K562 (cell line): ENCODE data around the gene EPB41L4B. TPM values are rescaled to one million over a fixed set of nuclear protein-coding genes. Genes with fewer than 3 reads are reported as not detected.

Source experiments
- CREB3L1 ChIP-seq: fragments of 450-650 bp; IDR thresholded peaks from 2 replicates; pipeline ENCODE4 v1.6.1; 2014; ENCODE audit warnings: low read depth, mild to moderate bottlenecking, moderate library complexity, borderline replicate concordance
- CREB5 ChIP-seq: fragments of 250-450 bp; sonication (Bioruptor Pico); IDR thresholded peaks from 2 replicates; pipeline ENCODE4 v1.5.0; 2020; ENCODE audit warnings: mild to moderate bottlenecking
- E2F8 ChIP-seq: fragments of 450-650 bp; IDR thresholded peaks from 2 replicates; pipeline ENCODE4 v1.7.1; 2018; ENCODE audit warnings: mild to moderate bottlenecking, low read depth; ENCODE audit not compliant: partially characterized antibody
- FOXJ3 ChIP-seq: sonication (generic); formaldehyde crosslinking; IDR thresholded peaks from 2 replicates; pipeline ENCODE4 v1.4.0; 2020; ENCODE audit warnings: mild to moderate bottlenecking, missing genetic modification reagents
- FOXP4 ChIP-seq: sonication (generic); formaldehyde crosslinking; IDR thresholded peaks from 2 replicates; pipeline ENCODE4 v1.8.0; 2022; ENCODE audit warnings: mild to moderate bottlenecking, missing genetic modification reagents, borderline replicate concordance
- HNRNPLL ChIP-seq: fragments of 200-400 bp; formaldehyde crosslinking; IDR thresholded peaks from 2 replicates; pipeline ENCODE4 v1.6.1; 2017; ENCODE audit warnings: low read length, low read depth, mild to moderate bottlenecking; ENCODE audit not compliant: poor library complexity, severe bottlenecking
- KLF1 ChIP-seq: fragments of 450-650 bp; IDR thresholded peaks from 2 replicates; pipeline ENCODE4 v1.6.1; 2016; ENCODE audit warnings: missing genetic modification characterization, missing compliant biosample characterization
- MYC ChIP-seq, 2 experiments: fragments of 250-450 bp in 1 of 2; sonication (Bioruptor Pico) in 1 of 2; IDR thresholded peaks; 2 replicates each; pipeline versions ENCODE4 v1.5.1 to v1.6.1; 2012 to 2021; ENCODE audit warnings: low read depth in 2 of 2, borderline replicate concordance in 1 of 2, improper control_type of control experiment in 1 of 2, low read length in 1 of 2, mild to moderate bottlenecking in 1 of 2, moderate library complexity in 1 of 2
- POLR2G ChIP-seq: fragments of 200-400 bp; formaldehyde crosslinking; IDR thresholded peaks from 2 replicates; pipeline ENCODE4 v1.6.1; 2017; ENCODE audit warnings: low read depth, mild to moderate bottlenecking, antibody characterized with exemption, low read length, moderate library complexity
- PYGO2 ChIP-seq: fragments of 450-650 bp; IDR thresholded peaks from 2 replicates; pipeline ENCODE4 v1.6.1; 2016; ENCODE audit warnings: mild to moderate bottlenecking, missing genetic modification characterization, moderate library complexity, missing compliant biosample characterization
- SIRT6 ChIP-seq: IDR thresholded peaks from one replicate; pipeline ENCODE4 v1.6.1; 2012; ENCODE audit warnings: low read depth, mild to moderate bottlenecking, control low read depth, inconsistent platforms, low read length, moderate library complexity
- SRSF3 ChIP-seq: fragments of 200-400 bp; formaldehyde crosslinking; IDR thresholded peaks from 2 replicates; pipeline ENCODE4 v1.6.1; 2016; ENCODE audit warnings: mild to moderate bottlenecking, low read length, moderate library complexity; ENCODE audit not compliant: insufficient read depth
- TRIM25 ChIP-seq: fragments of 450-650 bp; IDR thresholded peaks from 2 replicates; pipeline ENCODE4 v1.7.0; 2016; ENCODE audit warnings: borderline replicate concordance
- ZNF766 ChIP-seq: fragments of 200-800 bp; sonication (Bioruptor generic); conservative IDR thresholded peaks from 2 replicates; pipeline ENCODE4 v1.6.1; 2016; ENCODE audit warnings: missing genetic modification characterization, missing compliant biosample characterization
- ZNF830 ChIP-seq: fragments of 250-450 bp; sonication (Bioruptor Pico); IDR thresholded peaks from 2 replicates; pipeline ENCODE4 v1.5.0; 2021; ENCODE audit warnings: mild to moderate bottlenecking
- polyA plus RNA-seq, 8 experiments: library from polyadenylated mRNA; depleted of rRNA in 4 of 8; stranded (reverse) in 5 of 8; unstranded in 3 of 8; fragments of >200 nt; fragmentation: Nextera tagmentation in 2 of 8; fragmentation: Illumina TruSeq in 1 of 8; extraction: Ambion mirVana in 2 of 8; extraction: Trizol in 1 of 8; gene quantifications; 2 replicates each; pipeline versions ENCODE4 v1.2.1 to v1.2.3, GENCODE V29; 2011 to 2014; ENCODE audit warnings: inconsistent platforms in 1 of 8, missing spikeins in 1 of 8
- total RNA-seq, 7 experiments: library from RNA; depleted of rRNA in 6 of 7; stranded (reverse); fragments of >200 nt in 6 of 7; fragmentation: Illumina TruSeq in 2 of 7; extraction: Trizol in 2 of 7; gene quantifications; 2 replicates each; pipeline versions ENCODE4 v1.2.1 to v1.2.3, GENCODE V29; 2011 to 2021; ENCODE audit warnings: low replicate concordance in 1 of 7

EPB41L4B gene
- total and polyA plus RNA-seq, 9 of the 15 experiments (the other 6 are each of a cell fraction or from before 2014, with no cell fraction given): 0.09 to 0.38 (median 0.21) TPM

- TF ChIP-seq E2F8: no peak
- no peak for TF ChIP-seq POLR2G
- 0 out of 2 replicates have a peak, but pooled peaks have one; percentile 46 for TF ChIP-seq TRIM25
- no peak for TF ChIP-seq FOXJ3 (CRISPR knock-in tag)
- no peak for TF ChIP-seq CREB5 (CRISPR knock-in tag)
- TF ChIP-seq CREB3L1: no peak
- TF ChIP-seq MYC (IDR thresholded peaks at IDR 0.05; ENCODE audit: low read depth, low read length): peak; percentile 73
- TF ChIP-seq MYC (CRISPR knock-in tag; IDR thresholded peaks at IDR 0.05; ENCODE audit: borderline replicate concordance, low read depth): no peak
- peak; percentile 72; the same call in 1 of the 2 replicates for TF ChIP-seq ZNF766 (CRISPR knock-in tag)
- no peak for TF ChIP-seq PYGO2 (tag)
- no peak for TF ChIP-seq FOXP4 (CRISPR knock-in tag)
- TF ChIP-seq KLF1 (tag): no peak
- TF ChIP-seq HNRNPLL: no peak
- no peak for TF ChIP-seq ZNF830 (CRISPR knock-in tag)
- no peak for TF ChIP-seq SIRT6
- no peak for TF ChIP-seq SRSF3
These were observed 176.8 kb downstream of the EPB41L4B start (continued) for GRCh38 chr9:109143881-109144562.
